Heart left ventricle (tissue), 13 donors: ENCODE data around the gene COL17A1.

ENCODE experiments used
- POLR2A ChIP-seq, 2 donors: fragments of 450-650 bp; IDR thresholded peaks; one replicate each; pipeline ENCODE4 v1.6.1; 2017; ENCODE audit warnings: antibody characterized with exemption in 2 of 2, mild to moderate bottlenecking in 2 of 2, moderate library complexity in 2 of 2
- TF ChIP-seq, protein P1 (sequence below), 12 donors: fragments of 200-600 bp; sonication (generic) in 4 of 12; IDR thresholded peaks; one replicate each; pipeline versions ENCODE4 v1.5.0 to v1.8.0; 2018 to 2022; ENCODE audit warnings: antibody characterized with exemption in 12 of 12, mild to moderate bottlenecking in 5 of 12
- donor health status: ischemic (EF 13 %, LVEDD 7.1; RV severe dilation, severe dysfunction).
- donor health status: DM: no; HTN: yes; CAD: no.
- donor health status: DM: no; HTN: no; CAD: no.
- donor health status: ischemic (EF 25% LVEDD 6.9; RV normal size, moderate dysfunction).
- donor health status: ischemic (EF 25% LVEDD 5.7; RV mildly dilated, moderate dysfunction).
- donor health status: ischemic (EF 35%, LVEDD 5.7; RV mildly dilated, moderate dysfunction).
- donor health status: nonischemic (EF 11% LVEDD 7.7; RV severe dilation, severe dysfunction).
- donor health status: DM: yes; HTN: yes; CAD: no.
- donor health status: PGD.
- donor health status: ischemic (EF 29% LVEDD 5.4; RV normal size, mild dysfunction).
- donor health status: nonischemic (EF 23%, LVEDD 6.1; RV moderate dilation, normal function).

DNA sequence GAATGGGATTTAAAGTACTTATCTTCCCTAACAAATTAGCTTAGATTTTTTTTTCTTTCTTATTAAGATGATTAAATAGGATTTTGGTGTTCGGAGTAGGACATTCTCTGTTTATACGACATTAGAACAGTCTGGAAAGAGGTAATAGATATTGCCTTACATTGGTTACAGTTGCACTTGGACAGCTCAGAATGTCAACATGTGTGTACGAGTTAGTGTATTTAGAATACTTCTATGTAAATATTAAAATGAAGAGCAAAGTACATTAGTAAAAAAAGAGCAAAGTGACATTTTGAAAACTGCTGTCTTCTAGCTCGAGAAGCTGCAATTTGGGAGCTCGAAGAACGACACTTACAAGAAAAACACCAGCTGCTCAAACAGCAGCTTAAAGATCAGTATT, 67.2 kb downstream of the COL17A1 start:
- TF ChIP-seq, protein P1, sequence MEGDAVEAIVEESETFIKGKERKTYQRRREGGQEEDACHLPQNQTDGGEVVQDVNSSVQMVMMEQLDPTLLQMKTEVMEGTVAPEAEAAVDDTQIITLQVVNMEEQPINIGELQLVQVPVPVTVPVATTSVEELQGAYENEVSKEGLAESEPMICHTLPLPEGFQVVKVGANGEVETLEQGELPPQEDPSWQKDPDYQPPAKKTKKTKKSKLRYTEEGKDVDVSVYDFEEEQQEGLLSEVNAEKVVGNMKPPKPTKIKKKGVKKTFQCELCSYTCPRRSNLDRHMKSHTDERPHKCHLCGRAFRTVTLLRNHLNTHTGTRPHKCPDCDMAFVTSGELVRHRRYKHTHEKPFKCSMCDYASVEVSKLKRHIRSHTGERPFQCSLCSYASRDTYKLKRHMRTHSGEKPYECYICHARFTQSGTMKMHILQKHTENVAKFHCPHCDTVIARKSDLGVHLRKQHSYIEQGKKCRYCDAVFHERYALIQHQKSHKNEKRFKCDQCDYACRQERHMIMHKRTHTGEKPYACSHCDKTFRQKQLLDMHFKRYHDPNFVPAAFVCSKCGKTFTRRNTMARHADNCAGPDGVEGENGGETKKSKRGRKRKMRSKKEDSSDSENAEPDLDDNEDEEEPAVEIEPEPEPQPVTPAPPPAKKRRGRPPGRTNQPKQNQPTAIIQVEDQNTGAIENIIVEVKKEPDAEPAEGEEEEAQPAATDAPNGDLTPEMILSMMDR (IDR thresholded peaks at IDR 0.05) = no peak
- TF ChIP-seq POLR2A (IDR thresholded peaks at IDR 0.05) = no peak
